GM12878 (cell line): ENCODE data around the gene RFT1. TPM values are rescaled to one million over a fixed set of nuclear protein-coding genes. Genes with fewer than 3 reads are reported as not detected.

Experiments used
- ATAC-seq: fragments of 200-7000 bp; cut with Tn5 transposase; 3 replicates; pipeline ENCODE4 v1.9.1; 2020; ENCODE audit warnings: mild to moderate bottlenecking, moderate library complexity
- BruUV-seq: library from RNA; stranded (reverse); fragments of 400-500 nt; replicated peaks from 2 replicates; lab custom pipeline; 2021; lab: Mats Ljungman, UMichigan
- CTCF ChIA-PET: fragments of 300-600 bp; sonication (Branson Sonifier 250); formaldehyde crosslinking; extraction: SDS; loops from one replicate; lab custom pipeline; 2021; ENCODE audit warnings: inconsistent platforms; lab: Yijun Ruan, JAX
- POLR2A ChIA-PET: fragments of 350-600 bp; formaldehyde crosslinking; extraction: SDS; loops from one replicate; lab custom pipeline; 2021; ENCODE audit warnings: inconsistent platforms; lab: Charles Lee
- RAD21 ChIA-PET: fragments of 300-600 bp; sonication (Branson Sonifier 250); formaldehyde crosslinking; loops from one replicate; lab custom pipeline; 2023; ENCODE audit warnings: antibody characterized with exemption; ENCODE audit not compliant: unreplicated experiment; lab: Charles Lee
- SMC1A ChIA-PET: fragments of 300-600 bp; sonication (Branson Sonifier 250); formaldehyde crosslinking; loops from one replicate; lab custom pipeline; 2023; ENCODE audit not compliant: unreplicated experiment, uncharacterized antibody; lab: Charles Lee
- DNase-seq: peaks from one replicate; pipeline ENCODE4 v3.0.0-alpha.2; 2011; ENCODE audit warnings: low read depth, low spot score
- FAIRE-seq: peaks from 3 replicates; lab custom pipeline; 2011; peaks lifted over from hg19 to GRCh38; lab: Jason Lieb, UNC
- H2AFZ ChIP-seq: 2 replicates; pipeline ENCODE4 v1.6.0; 2011; ENCODE audit warnings: low read depth, low read length, control low read depth; ENCODE audit not compliant: control insufficient read depth
- H3K27ac ChIP-seq: 2 replicates; pipeline ENCODE4 v1.5.1; 2011; ENCODE audit warnings: control low read depth; ENCODE audit not compliant: control insufficient read depth, insufficient read depth
- H3K27me3 ChIP-seq, 2 experiments: replicated peaks in 1 of 2; 2 replicates each; pipeline versions ENCODE4 v1.6.0 to v1.6.1; 2011; ENCODE audit warnings: low read length in 1 of 2; ENCODE audit not compliant: control insufficient read depth in 2 of 2, insufficient read depth in 2 of 2
- H3K36me3 ChIP-seq, 2 experiments: 2 replicates each; pipeline ENCODE4 v1.5.1; 2011; ENCODE audit warnings: low read length in 1 of 2; ENCODE audit not compliant: control insufficient read depth in 2 of 2, insufficient read depth in 2 of 2
- H3K4me1 ChIP-seq: 2 replicates; pipeline ENCODE4 v1.6.1; 2011; ENCODE audit warnings: mild to moderate bottlenecking, low read length, moderate library complexity, mixed read lengths; ENCODE audit not compliant: control insufficient read depth, insufficient read depth
- H3K4me2 ChIP-seq: 2 replicates; pipeline ENCODE4 v1.6.0; 2011; ENCODE audit warnings: control low read depth; ENCODE audit not compliant: control insufficient read depth, insufficient read depth
- H3K4me3 ChIP-seq: fragments of 200-600 bp; sonication (generic); 2 replicates; pipeline ENCODE4 v1.5.1; 2016
- H3K79me2 ChIP-seq: 2 replicates; pipeline ENCODE4 v1.6.0; 2011; ENCODE audit warnings: low read length; ENCODE audit not compliant: control insufficient read depth, insufficient read depth
- H3K9ac ChIP-seq: 2 replicates; pipeline ENCODE4 v1.8.0; 2011; ENCODE audit warnings: low read length, control low read depth, mixed read lengths; ENCODE audit not compliant: control insufficient read depth, insufficient read depth
- H3K9me3 ChIP-seq: replicated peaks from 3 replicates; pipeline ENCODE4 v1.5.1; 2011; ENCODE audit warnings: mild to moderate bottlenecking, low read length; ENCODE audit not compliant: control insufficient read depth, insufficient read depth
- H4K20me1 ChIP-seq: 2 replicates; pipeline ENCODE4 v1.6.0; 2011; ENCODE audit not compliant: control insufficient read depth, insufficient read depth
- HSF1 ChIP-seq: fragments of 150-350 bp; IDR thresholded peaks from 2 replicates; pipeline ENCODE4 v1.6.1; 2014; ENCODE audit warnings: mild to moderate bottlenecking, low read depth, low read length
- IKZF1 ChIP-seq: fragments of 450-650 bp; conservative IDR thresholded peaks from 2 replicates; pipeline ENCODE4 v1.6.1; 2017; ENCODE audit warnings: antibody characterized with exemption, mild to moderate bottlenecking
- MLLT1 ChIP-seq: fragments of 450-650 bp; IDR thresholded peaks from 2 replicates; pipeline ENCODE4 v1.6.1; 2016; ENCODE audit warnings: mild to moderate bottlenecking
- NBN ChIP-seq: fragments of 450-650 bp; IDR thresholded peaks from 2 replicates; pipeline ENCODE4 v1.6.1; 2016
- NFIC ChIP-seq: IDR thresholded peaks from 2 replicates; pipeline ENCODE4 v1.6.1; 2012; ENCODE audit warnings: low read depth, mild to moderate bottlenecking, inconsistent platforms, low read length, moderate library complexity
- POLR2AphosphoS2 ChIP-seq: IDR thresholded peaks from 2 replicates; pipeline ENCODE4 v1.6.1; 2011; ENCODE audit warnings: low read depth, mild to moderate bottlenecking, low read length, improper control_type of control experiment, moderate library complexity
- TCF7 ChIP-seq: IDR thresholded peaks from 2 replicates; pipeline ENCODE4 v1.6.1; 2014; ENCODE audit warnings: antibody characterized with exemption, borderline replicate concordance
- ZNF384 ChIP-seq: IDR thresholded peaks from 2 replicates; pipeline ENCODE4 v1.6.1; 2012; ENCODE audit warnings: low read depth, mild to moderate bottlenecking, low read length, improper control_type of control experiment, borderline replicate concordance
- ZSCAN29 ChIP-seq: fragments of 450-650 bp; IDR thresholded peaks from 2 replicates; pipeline ENCODE4 v1.6.1; 2017; ENCODE audit warnings: mild to moderate bottlenecking, moderate library complexity
- WGBS: methylation state at CpG from one replicate; pipeline ENCODE4 v1.1.6; 2016; ENCODE audit warnings: low lambda C conversion rate; ENCODE audit not compliant: insufficient replicate concordance, insufficient coverage; ENCODE audit errors: missing lambda C conversion rate; 5-methylcytosine and 5-hydroxymethylcytosine counted together
- in situ Hi-C: fragments of 300-500 bp; cut with MboI; formaldehyde crosslinking; loops from 9 replicates; pipeline ENCODE4 v1.14.3; 2018; ENCODE audit warnings: mixed read lengths
- intact Hi-C: fragments of 100-400 bp; cut with micrococcal nuclease; formaldehyde crosslinking; loops from one replicate; pipeline ENCODE4 v1.14.2; 2022; ENCODE audit not compliant: unreplicated experiment
- polyA plus RNA-seq, 11 experiments: library from polyadenylated mRNA; depleted of rRNA in 4 of 11; unstranded in 6 of 11; stranded (reverse) in 5 of 11; fragments of >200 nt; fragmentation: Nextera tagmentation in 4 of 11; fragmentation: Illumina TruSeq in 1 of 11; extraction: Ambion mirVana in 4 of 11; extraction: Trizol in 1 of 11; gene quantifications; 1 replicate in 1 of 11; 2 replicates in 10 of 11; pipeline versions ENCODE4 v1.2.1 to v1.2.3, GENCODE V29; 2011 to 2016; ENCODE audit warnings: inconsistent platforms in 2 of 11, missing spikeins in 2 of 11, low read depth in 1 of 11
- total RNA-seq, 4 experiments: library from RNA; depleted of rRNA in 3 of 4; stranded (reverse); fragments of >200 nt in 3 of 4; fragmentation: Illumina TruSeq in 1 of 4; extraction: Trizol in 1 of 4; gene quantifications; 2 replicates each; pipeline versions ENCODE4 v1.2.1 to v1.2.3, GENCODE V29; 2013 to 2021
- TF ChIP-seq, protein P1 (sequence below): IDR thresholded peaks from 2 replicates; pipeline ENCODE4 v1.6.1; 2012; ENCODE audit warnings: improper control_type of control experiment, low read depth, low read length; ENCODE audit not compliant: insufficient replicate concordance
- TF ChIP-seq, protein P2 (sequence below): IDR thresholded peaks from 2 replicates; pipeline ENCODE4 v1.6.1; 2011; ENCODE audit warnings: low read depth, low read length, improper control_type of control experiment, borderline replicate concordance

The RFT1 gene
- total and polyA plus RNA-seq, 10 of the 15 experiments (the other 5 are each of a cell fraction or from before 2014, with no cell fraction given): 16.6 to 75.1 (median 34.5) TPM

- TF ChIP-seq, protein P1, sequence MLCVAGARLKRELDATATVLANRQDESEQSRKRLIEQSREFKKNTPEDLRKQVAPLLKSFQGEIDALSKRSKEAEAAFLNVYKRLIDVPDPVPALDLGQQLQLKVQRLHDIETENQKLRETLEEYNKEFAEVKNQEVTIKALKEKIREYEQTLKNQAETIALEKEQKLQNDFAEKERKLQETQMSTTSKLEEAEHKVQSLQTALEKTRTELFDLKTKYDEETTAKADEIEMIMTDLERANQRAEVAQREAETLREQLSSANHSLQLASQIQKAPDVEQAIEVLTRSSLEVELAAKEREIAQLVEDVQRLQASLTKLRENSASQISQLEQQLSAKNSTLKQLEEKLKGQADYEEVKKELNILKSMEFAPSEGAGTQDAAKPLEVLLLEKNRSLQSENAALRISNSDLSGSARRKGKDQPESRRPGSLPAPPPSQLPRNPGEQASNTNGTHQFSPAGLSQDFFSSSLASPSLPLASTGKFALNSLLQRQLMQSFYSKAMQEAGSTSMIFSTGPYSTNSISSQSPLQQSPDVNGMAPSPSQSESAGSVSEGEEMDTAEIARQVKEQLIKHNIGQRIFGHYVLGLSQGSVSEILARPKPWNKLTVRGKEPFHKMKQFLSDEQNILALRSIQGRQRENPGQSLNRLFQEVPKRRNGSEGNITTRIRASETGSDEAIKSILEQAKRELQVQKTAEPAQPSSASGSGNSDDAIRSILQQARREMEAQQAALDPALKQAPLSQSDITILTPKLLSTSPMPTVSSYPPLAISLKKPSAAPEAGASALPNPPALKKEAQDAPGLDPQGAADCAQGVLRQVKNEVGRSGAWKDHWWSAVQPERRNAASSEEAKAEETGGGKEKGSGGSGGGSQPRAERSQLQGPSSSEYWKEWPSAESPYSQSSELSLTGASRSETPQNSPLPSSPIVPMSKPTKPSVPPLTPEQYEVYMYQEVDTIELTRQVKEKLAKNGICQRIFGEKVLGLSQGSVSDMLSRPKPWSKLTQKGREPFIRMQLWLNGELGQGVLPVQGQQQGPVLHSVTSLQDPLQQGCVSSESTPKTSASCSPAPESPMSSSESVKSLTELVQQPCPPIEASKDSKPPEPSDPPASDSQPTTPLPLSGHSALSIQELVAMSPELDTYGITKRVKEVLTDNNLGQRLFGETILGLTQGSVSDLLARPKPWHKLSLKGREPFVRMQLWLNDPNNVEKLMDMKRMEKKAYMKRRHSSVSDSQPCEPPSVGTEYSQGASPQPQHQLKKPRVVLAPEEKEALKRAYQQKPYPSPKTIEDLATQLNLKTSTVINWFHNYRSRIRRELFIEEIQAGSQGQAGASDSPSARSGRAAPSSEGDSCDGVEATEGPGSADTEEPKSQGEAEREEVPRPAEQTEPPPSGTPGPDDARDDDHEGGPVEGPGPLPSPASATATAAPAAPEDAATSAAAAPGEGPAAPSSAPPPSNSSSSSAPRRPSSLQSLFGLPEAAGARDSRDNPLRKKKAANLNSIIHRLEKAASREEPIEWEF: no peak
Measured at GRCh38 chr3:53074366-53074696, 55.9 kb downstream of the RFT1 start (continued).

- Histone ChIP-seq H3K9ac (peak overlapping the region; percentile 63; the same call in 1 of the 2 replicates), H3K9me3 (no peaks in the 10 kb centered on the region)
- in situ Hi-C loops: loop anchor here (10.0 kb wide), 1 partner anchor 229 kb away; no protein-coding TSS in a partner anchor
- TF ChIP-seq POLR2AphosphoS2: 0 out of 2 replicates have a peak, but pooled peaks have one; percentile 4
- peak; percentile 59 for TF ChIP-seq MLLT1
- no peak for TF ChIP-seq TCF7
- TF ChIP-seq HSF1: no peak
- TF ChIP-seq ZNF384: no peak
- TF ChIP-seq NFIC: no peak
- no peak for TF ChIP-seq ZSCAN29
- TF ChIP-seq IKZF1: peak; percentile 9; the same call in 1 of the 2 replicates
- TF ChIP-seq NBN: no peak
- TF ChIP-seq, protein P2, sequence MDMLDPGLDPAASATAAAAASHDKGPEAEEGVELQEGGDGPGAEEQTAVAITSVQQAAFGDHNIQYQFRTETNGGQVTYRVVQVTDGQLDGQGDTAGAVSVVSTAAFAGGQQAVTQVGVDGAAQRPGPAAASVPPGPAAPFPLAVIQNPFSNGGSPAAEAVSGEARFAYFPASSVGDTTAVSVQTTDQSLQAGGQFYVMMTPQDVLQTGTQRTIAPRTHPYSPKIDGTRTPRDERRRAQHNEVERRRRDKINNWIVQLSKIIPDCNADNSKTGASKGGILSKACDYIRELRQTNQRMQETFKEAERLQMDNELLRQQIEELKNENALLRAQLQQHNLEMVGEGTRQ: no peak
Measured at GRCh38 chr3:53073553-53074365, 56.5 kb downstream of the RFT1 start.

More at GRCh38 chr3:53073553-53074365, 56.5 kb downstream of the RFT1 start:
- Histone ChIP-seq H2AFZ (peak overlapping the region; percentile 89), H3K27ac (no peak overlapping the region; the same call in 1 of the 2 replicates), H3K4me1 (peaks cover 9% of the 10 kb centered on the region), H3K27me3 (no peaks in the 10 kb centered on the region), H3K79me2 (no peaks in the 10 kb centered on the region), H3K4me3 (peak overlapping the region; percentile 85), H4K20me1 (no peaks in the 10 kb centered on the region), H3K36me3 (no peaks in the 10 kb centered on the region; a peak in 1 of 4 replicates), H3K4me2 (peak overlapping the region; percentile 99)
- FAIRE-seq (no peak), ATAC-seq (peak; percentile 8), DNase-seq (no peak)
- POLR2A ChIA-PET: interaction anchor here (0.9 kb wide), 1 partner anchor 28 kb away, joined by 4 read pairs; the partner anchor contains the start of gene SFMBT1
- RAD21 ChIA-PET: interaction anchor here (1.0 to 1.5 kb wide), 6 partner anchors 10 to 366 kb away, joined by 3 to 5 read pairs (median 4); partner anchors contain the start of gene NEK4
- SMC1A ChIA-PET: interaction anchor here (0.8 to 1.0 kb wide), 2 partner anchors 55 to 228 kb away, joined by 3 read pairs; no protein-coding TSS in a partner anchor
- intact Hi-C loops: loop anchor here (5.0 kb wide), 1 partner anchor 176 kb away; the partner anchor contains the start of gene STIMATE
- 69% methylated on average over 17 of the region's 17 CpGs for WGBS
- BruUV-seq: TSS peak; percentile 78
- CTCF ChIA-PET: interaction anchor here (0.6 to 2.8 kb wide), 11 partner anchors 11 to 262 kb away, joined by 3 to 10 read pairs (median 3); no protein-coding TSS in a partner anchor
